ENCODE results near the gene LSMEM2.

- TF ChIP-seq CTCF (IDR thresholded peaks at IDR 0.05) (no peak), POLR2A (IDR thresholded peaks at IDR 0.05) (no peak)
These were observed 11.3 kb downstream of the LSMEM2 start for GRCh38 chr3:50290161-50290641.
